ENCODE results near the gene EML3.
A peak's percentile ranks its signal among the peaks of the same experiment; 100 is the strongest.

The EML3 gene

DNA sequence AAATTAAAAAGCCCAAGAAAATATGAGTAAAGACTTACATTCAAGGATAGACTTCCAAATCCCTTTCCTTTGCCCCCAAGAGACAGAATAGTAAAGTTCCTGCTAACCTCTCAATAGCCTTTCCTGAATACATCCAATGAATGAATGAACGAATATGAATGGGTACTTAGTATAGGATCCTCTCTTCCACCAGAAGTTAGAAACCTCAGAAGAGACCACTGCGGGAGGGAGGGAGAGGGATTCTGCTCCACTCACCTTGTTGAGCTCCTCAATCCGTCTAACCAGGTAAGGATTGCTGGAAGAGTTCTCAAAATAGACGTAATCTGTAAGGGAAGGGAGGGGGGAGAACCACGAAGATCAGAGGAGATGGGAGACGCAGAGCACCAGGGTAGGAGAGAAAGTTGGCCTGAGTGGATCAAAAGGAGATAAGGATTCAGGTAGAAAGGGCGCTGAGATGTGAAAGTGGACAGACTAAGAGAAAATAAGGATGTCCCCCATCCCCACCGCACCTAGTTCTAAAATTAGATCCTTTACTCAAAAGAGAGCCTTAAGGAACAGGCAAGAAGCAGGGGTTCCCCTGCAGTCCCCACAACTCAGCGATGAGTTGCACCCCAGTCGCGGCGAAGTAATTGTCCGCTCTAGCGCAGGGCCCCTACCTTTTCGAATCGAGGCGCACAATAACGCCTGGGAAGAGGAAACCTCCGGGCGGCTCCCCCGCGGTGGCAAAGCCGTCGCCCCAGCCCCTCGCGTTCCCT, 12.0 kb downstream of the EML3 start:
- Histone ChIP-seq H3K79me1 (replicated peaks; ENCODE audit: low read length, poor library complexity, severe bottlenecking) (peaks cover 12% of the 10 kb centered on the region), H2BK12ac (ENCODE audit: low read length in 2 of 2) (peak overlapping the region in 1 of 2 experiments; percentile 56), H3K18ac (ENCODE audit: low read depth in 1 of 2, low read length in 2 of 2) (peak overlapping the region; percentile 94 to 98), H2AFZ (ENCODE audit: low read depth, low read length) (no peak overlapping the region), H3K27me3 (ENCODE audit: control insufficient read depth in 1 of 2, insufficient read depth in 1 of 2, low read length in 2 of 2) (no peaks in the 10 kb centered on the region), H3K4me3 (ENCODE audit: insufficient read depth in 1 of 2, low read depth in 1 of 2, low read length in 2 of 2) (peak overlapping the region; percentile 88 to 93), H3K9ac (ENCODE audit: low read length) (peak overlapping the region; percentile 97), H4K8ac (ENCODE audit: low read length) (peak overlapping the region; percentile 66), H3K23ac (ENCODE audit: low read length in 2 of 2) (peak overlapping the region in 1 of 2 experiments; percentile 92), H3K14ac (ENCODE audit: low read length in 2 of 2) (peak overlapping the region in 1 of 2 experiments; percentile 94), H3K36me3 (ENCODE audit: control insufficient read depth in 1 of 2, insufficient read depth in 2 of 2, low read depth in 1 of 2, low read length in 2 of 2) (peaks cover 52 to 61% of the 10 kb centered on the region in 2 experiments), H2BK15ac (ENCODE audit: low read depth, poor library complexity, severe bottlenecking) (no peak overlapping the region), H2BK5ac (ENCODE audit: low read depth, low read length, poor library complexity, severe bottlenecking) (no peak overlapping the region), H3K4me2 (ENCODE audit: low read length, poor library complexity, severe bottlenecking) (peak overlapping the region; percentile 78), H3K4ac (ENCODE audit: low read depth in 1 of 2, low read length in 2 of 2) (peak overlapping the region; percentile 93 to 97), H3K27ac (ENCODE audit: low read length, poor library complexity, severe bottlenecking) (peak overlapping the region; percentile 62), H2BK120ac (ENCODE audit: low read depth, low read length) (peak overlapping the region; percentile 55), H3K9me3 (ENCODE audit: control insufficient read depth, low read length) (no peaks in the 10 kb centered on the region), H3K4me1 (ENCODE audit: control insufficient read depth, insufficient read depth, low read depth, low read length) (peaks cover 17% of the 10 kb centered on the region), H4K91ac (ENCODE audit: low read length) (no peak overlapping the region), H2AK5ac (ENCODE audit: low read length, severe bottlenecking) (no peak overlapping the region)
- under 1% methylated on average over 22 of the region's 26 CpGs for WGBS
- DNase-seq, result no peak

DNA sequence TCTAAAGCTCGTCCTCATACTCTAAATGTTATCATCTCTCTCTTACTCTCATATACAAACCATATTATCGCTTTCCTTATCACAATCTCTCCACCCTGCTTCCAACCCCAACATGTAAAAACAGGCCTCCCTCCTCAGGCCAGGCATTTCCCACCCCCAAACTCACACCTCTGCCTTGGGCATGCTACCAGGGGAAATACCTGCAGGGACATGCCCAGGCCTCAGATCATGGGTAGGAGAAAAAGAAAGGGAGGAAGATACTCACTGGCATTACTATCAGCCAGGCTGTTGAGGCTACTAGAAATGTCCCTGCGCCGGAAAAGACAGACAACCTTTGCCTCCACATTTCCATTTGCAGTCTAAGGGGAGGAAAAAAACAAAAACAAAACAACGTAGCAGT, 12.7 kb downstream of the EML3 start:
- H2BK15ac ChIP-seq (ENCODE audit: low read depth, poor library complexity, severe bottlenecking), result no peak overlapping the region

DNA sequence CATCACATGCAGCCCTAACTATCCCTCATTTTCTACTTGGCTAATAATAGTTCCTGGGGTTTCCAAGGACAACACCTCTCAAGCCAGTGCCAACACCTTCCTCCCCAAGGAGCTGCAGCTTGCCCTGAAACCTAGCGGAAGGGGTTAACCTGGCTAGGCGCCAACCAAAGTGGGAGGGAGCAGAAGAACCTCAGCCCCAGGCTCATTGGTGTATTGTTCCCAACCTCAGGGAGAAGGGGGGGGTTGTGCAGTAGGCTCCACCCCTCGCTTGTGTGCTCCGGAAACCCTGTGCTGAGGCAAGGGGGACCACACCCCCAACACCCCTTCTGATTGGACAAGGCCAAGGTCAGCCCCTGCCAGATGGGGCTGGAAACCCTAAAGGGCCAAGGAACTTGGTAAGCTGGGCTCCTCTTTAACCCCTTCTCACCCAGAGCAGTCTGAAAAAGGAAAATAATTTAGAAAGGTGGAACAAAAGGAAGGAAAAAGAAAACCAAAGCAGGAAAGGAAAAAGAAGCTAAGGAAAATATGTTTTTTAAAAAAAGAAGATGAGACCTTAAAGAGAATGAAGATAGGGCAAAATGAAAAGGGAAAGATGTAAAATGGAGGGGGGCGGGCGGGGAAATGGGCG, 13.4 kb downstream of the EML3 start:
- Histone ChIP-seq H2BK120ac (ENCODE audit: low read depth, low read length) (no peak overlapping the region), H4K8ac (ENCODE audit: low read length) (no peak overlapping the region), H3K79me1 (replicated peaks; ENCODE audit: low read length, poor library complexity, severe bottlenecking) (peaks cover 17% of the 10 kb centered on the region), H3K4me2 (ENCODE audit: low read length, poor library complexity, severe bottlenecking) (peak overlapping the region; percentile 78), H3K14ac (ENCODE audit: low read length in 2 of 2) (no peak overlapping the region), H2BK12ac (ENCODE audit: low read length in 2 of 2) (no peak overlapping the region), H3K27ac (ENCODE audit: low read length, poor library complexity, severe bottlenecking) (peak overlapping the region; percentile 24), H2BK15ac (ENCODE audit: low read depth, poor library complexity, severe bottlenecking) (no peak overlapping the region), H3K18ac (ENCODE audit: low read depth in 1 of 2, low read length in 2 of 2) (no peak overlapping the region), H2AK5ac (ENCODE audit: low read length, severe bottlenecking) (no peak overlapping the region), H3K9ac (ENCODE audit: low read length) (peak overlapping the region; percentile 97), H3K4me1 (ENCODE audit: control insufficient read depth, insufficient read depth, low read depth, low read length) (peaks cover 14% of the 10 kb centered on the region), H3K23ac (ENCODE audit: low read length in 2 of 2) (no peak overlapping the region), H2AFZ (ENCODE audit: low read depth, low read length) (no peak overlapping the region), H3K9me3 (ENCODE audit: control insufficient read depth, low read length) (no peaks in the 10 kb centered on the region), H3K27me3 (ENCODE audit: control insufficient read depth in 1 of 2, insufficient read depth in 1 of 2, low read length in 2 of 2) (no peaks in the 10 kb centered on the region), H3K4me3 (ENCODE audit: insufficient read depth in 1 of 2, low read depth in 1 of 2, low read length in 2 of 2) (peak overlapping the region in 1 of 2 experiments; percentile 93), H3K4ac (ENCODE audit: low read depth in 1 of 2, low read length in 2 of 2) (no peak overlapping the region), H3K36me3 (ENCODE audit: control insufficient read depth in 1 of 2, insufficient read depth in 2 of 2, low read depth in 1 of 2, low read length in 2 of 2) (peaks cover 59 to 62% of the 10 kb centered on the region in 2 experiments), H4K91ac (ENCODE audit: low read length) (no peak overlapping the region), H2BK5ac (ENCODE audit: low read depth, low read length, poor library complexity, severe bottlenecking) (no peak overlapping the region)
- peak; percentile 99 for DNase-seq
- WGBS, result 54% methylated on average over 5 of the region's 7 CpGs

More for the DNA sequence above, 12.7 kb downstream of the EML3 start:
- 49% methylated on average over 5 of the region's 5 CpGs for WGBS
- peak overlapping the region in 1 of 2 experiments; percentile 61 for H2BK12ac ChIP-seq (ENCODE audit: low read length in 2 of 2)
- no peak overlapping the region for H2AFZ ChIP-seq (ENCODE audit: low read depth, low read length)
- H2BK120ac ChIP-seq (ENCODE audit: low read depth, low read length), result no peak overlapping the region
- H3K18ac ChIP-seq (ENCODE audit: low read depth in 1 of 2, low read length in 2 of 2), result peak overlapping the region in 1 of 2 experiments; percentile 2
- H3K23ac ChIP-seq (ENCODE audit: low read length in 2 of 2), result no peak overlapping the region
- no peaks in the 10 kb centered on the region for H3K27me3 ChIP-seq (ENCODE audit: control insufficient read depth in 1 of 2, insufficient read depth in 1 of 2, low read length in 2 of 2)
- peak overlapping the region; percentile 78 for H3K4me2 ChIP-seq (ENCODE audit: low read length, poor library complexity, severe bottlenecking)
- H2AK5ac ChIP-seq (ENCODE audit: low read length, severe bottlenecking), result peak overlapping the region; percentile 3
- no peak overlapping the region for H2BK5ac ChIP-seq (ENCODE audit: low read depth, low read length, poor library complexity, severe bottlenecking)
- H3K14ac ChIP-seq (ENCODE audit: low read length in 2 of 2), result peak overlapping the region in 1 of 2 experiments; percentile 66
- H4K91ac ChIP-seq (ENCODE audit: low read length), result no peak overlapping the region
- H3K9ac ChIP-seq (ENCODE audit: low read length), result peak overlapping the region; percentile 97
- H3K4me1 ChIP-seq (ENCODE audit: control insufficient read depth, insufficient read depth, low read depth, low read length), result peaks cover 16% of the 10 kb centered on the region
- H3K79me1 ChIP-seq (replicated peaks; ENCODE audit: low read length, poor library complexity, severe bottlenecking), result peaks cover 17% of the 10 kb centered on the region
- H3K9me3 ChIP-seq (ENCODE audit: control insufficient read depth, low read length), result no peaks in the 10 kb centered on the region
- peaks cover 54 to 61% of the 10 kb centered on the region in 2 experiments for H3K36me3 ChIP-seq (ENCODE audit: control insufficient read depth in 1 of 2, insufficient read depth in 2 of 2, low read depth in 1 of 2, low read length in 2 of 2)
- H4K8ac ChIP-seq (ENCODE audit: low read length), result no peak overlapping the region
- H3K4me3 ChIP-seq (ENCODE audit: insufficient read depth in 1 of 2, low read depth in 1 of 2, low read length in 2 of 2), result peak overlapping the region; percentile 37 to 93
- peak overlapping the region; percentile 24 for H3K27ac ChIP-seq (ENCODE audit: low read length, poor library complexity, severe bottlenecking)
- DNase-seq, result no peak
- H3K4ac ChIP-seq (ENCODE audit: low read depth in 1 of 2, low read length in 2 of 2), result peak overlapping the region; percentile 10 to 78

DNA sequence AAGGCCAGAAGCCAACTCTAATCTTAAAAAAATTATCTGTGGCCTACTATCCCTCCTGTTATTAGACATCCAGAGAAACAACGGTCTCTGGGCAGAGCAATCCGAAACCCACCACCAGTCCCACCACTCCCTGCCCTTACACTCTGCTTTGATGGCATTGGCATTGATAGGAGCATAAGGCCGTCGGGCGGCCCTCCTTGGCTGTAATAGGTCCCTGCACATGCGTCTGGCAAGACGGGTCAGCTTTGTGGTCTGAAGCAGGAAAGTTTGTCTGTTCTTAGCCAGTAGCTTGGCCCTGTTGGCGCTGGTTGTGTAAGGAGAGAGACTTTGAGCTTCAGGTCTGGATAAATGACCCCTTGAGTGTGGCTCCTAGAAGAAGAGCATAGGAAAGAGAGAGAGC, 17.5 kb downstream of the EML3 start:
- H2AK5ac ChIP-seq (ENCODE audit: low read length, severe bottlenecking), result no peak overlapping the region
- no peak overlapping the region for H4K91ac ChIP-seq (ENCODE audit: low read length)
- no peak overlapping the region for H4K8ac ChIP-seq (ENCODE audit: low read length)
- no peak overlapping the region for H2AFZ ChIP-seq (ENCODE audit: low read depth, low read length)
- no peak overlapping the region for H3K4ac ChIP-seq (ENCODE audit: low read depth in 1 of 2, low read length in 2 of 2)
- H2BK120ac ChIP-seq (ENCODE audit: low read depth, low read length), result no peak overlapping the region
- H3K27me3 ChIP-seq (ENCODE audit: control insufficient read depth in 1 of 2, insufficient read depth in 1 of 2, low read length in 2 of 2), result no peaks in the 10 kb centered on the region
- WGBS, result 97% methylated on average over 8 of the region's 8 CpGs
- H3K9me3 ChIP-seq (ENCODE audit: control insufficient read depth, low read length), result no peaks in the 10 kb centered on the region
- no peak overlapping the region for H2BK5ac ChIP-seq (ENCODE audit: low read depth, low read length, poor library complexity, severe bottlenecking)
- no peak overlapping the region for H3K23ac ChIP-seq (ENCODE audit: low read length in 2 of 2)
- H3K4me3 ChIP-seq (ENCODE audit: insufficient read depth in 1 of 2, low read depth in 1 of 2, low read length in 2 of 2), result no peak overlapping the region
- peak overlapping the region; percentile 28 for H3K9ac ChIP-seq (ENCODE audit: low read length)
- no peak overlapping the region for H3K18ac ChIP-seq (ENCODE audit: low read depth in 1 of 2, low read length in 2 of 2)
- no peak overlapping the region for H2BK15ac ChIP-seq (ENCODE audit: low read depth, poor library complexity, severe bottlenecking)
- H3K4me1 ChIP-seq (ENCODE audit: control insufficient read depth, insufficient read depth, low read depth, low read length), result peaks cover 18% of the 10 kb centered on the region
- peaks cover 61 to 68% of the 10 kb centered on the region in 2 experiments for H3K36me3 ChIP-seq (ENCODE audit: control insufficient read depth in 1 of 2, insufficient read depth in 2 of 2, low read depth in 1 of 2, low read length in 2 of 2)
- H3K4me2 ChIP-seq (ENCODE audit: low read length, poor library complexity, severe bottlenecking), result no peak overlapping the region
- H3K79me1 ChIP-seq (replicated peaks; ENCODE audit: low read length, poor library complexity, severe bottlenecking), result peaks cover 19% of the 10 kb centered on the region
- no peak overlapping the region for H2BK12ac ChIP-seq (ENCODE audit: low read length in 2 of 2)
- no peak for DNase-seq
- no peak overlapping the region for H3K27ac ChIP-seq (ENCODE audit: low read length, poor library complexity, severe bottlenecking)
- no peak overlapping the region for H3K14ac ChIP-seq (ENCODE audit: low read length in 2 of 2)

Measured in mesenchymal stem cell (in vitro differentiated cells and primary cell).